Measurements from ENCODE around the gene SP110. TPM values are rescaled to one million over a fixed set of nuclear protein-coding genes. Genes with fewer than 3 reads are reported as not detected.
A peak's percentile ranks its signal among the peaks of the same experiment; 100 is the strongest.
"Not testable (repeated sequence)": the region's sequence is repeated elsewhere in the genome, so short reads cannot be mapped to it uniquely, and the experiment has no call there.

SP110 gene
- total RNA-seq, 1 experiment from 2014 or later = 11.9 TPM

- Mint-ChIP-seq H3K27me3 (ENCODE audit: insufficient read depth, unreplicated experiment) (no peaks in the 10 kb centered on the region), H3K4me3 (ENCODE audit: unreplicated experiment) (no peak within 1 kb of the TSS), H3K4me1 (ENCODE audit: insufficient read depth, unreplicated experiment) (peaks cover 5% of the 10 kb centered on the region), H3K36me3 (ENCODE audit: insufficient read depth, unreplicated experiment) (peaks cover under 1% of the 10 kb centered on the region), H3K27ac (ENCODE audit: low read depth, unreplicated experiment) (no peak within 1 kb of the TSS), H3K9me3 (ENCODE audit: unreplicated experiment) (peaks cover under 1% of the 10 kb centered on the region)
- TF ChIP-seq CTCF (IDR thresholded peaks at IDR 0.05; ENCODE audit: unreplicated experiment) = no peak
- POLR2A ChIA-PET = no interaction called here
- no peak for DNase-seq (ENCODE audit: unreplicated experiment)
- CTCF ChIA-PET = interaction anchor here (0.6 kb wide), 2 partner anchors 10 to 65 kb away, joined by 3 to 4 read pairs; no protein-coding TSS in a partner anchor
- intact Hi-C loops (cut with micrococcal nuclease) = no loop called here
- BruUV-seq (replicated peaks) = no TSS peak
Observed at GRCh38 chr2:230225486-230225885, 5.7 kb upstream of the SP110 start, which contains the start of gene SP140. Gene SP140 (plus strand): TSS chr2:230225736. CDS start chr2:230225845, 109 bp downstream.

GRCh38 chr2:230224458-230224857 is 4.7 kb upstream of the SP110 start:
- intact Hi-C loops (cut with micrococcal nuclease) = loop anchor here (5.0 kb wide), 1 partner anchor 103 kb away; the partner anchor contains the start of gene SP140L
- Mint-ChIP-seq H3K36me3 (ENCODE audit: insufficient read depth, unreplicated experiment) (peaks cover 6% of the 10 kb centered on the region), H3K27me3 (ENCODE audit: insufficient read depth, unreplicated experiment) (no peaks in the 10 kb centered on the region), H3K4me1 (ENCODE audit: insufficient read depth, unreplicated experiment) (peaks cover 7% of the 10 kb centered on the region), H3K27ac (ENCODE audit: low read depth, unreplicated experiment) (no peak overlapping the region), H3K4me3 (ENCODE audit: unreplicated experiment) (no peak overlapping the region), H3K9me3 (ENCODE audit: unreplicated experiment) (no peaks in the 10 kb centered on the region)
- no TSS peak for BruUV-seq (replicated peaks)
- no peak for DNase-seq (ENCODE audit: unreplicated experiment)
- ChIA-PET CTCF (no interaction called here), POLR2A (no interaction called here)
- TF ChIP-seq CTCF (IDR thresholded peaks at IDR 0.05; ENCODE audit: unreplicated experiment) = no peak

GRCh38 chr2:230222829-230223228 is 3.0 kb upstream of the SP110 start:
- BruUV-seq (replicated peaks); H3K27ac Mint-ChIP-seq (ENCODE audit: low read depth, unreplicated experiment); CTCF ChIA-PET; POLR2A ChIA-PET; H3K27me3 Mint-ChIP-seq (ENCODE audit: insufficient read depth, unreplicated experiment); H3K9me3 Mint-ChIP-seq (ENCODE audit: unreplicated experiment); H3K36me3 Mint-ChIP-seq (ENCODE audit: insufficient read depth, unreplicated experiment); H3K4me3 Mint-ChIP-seq (ENCODE audit: unreplicated experiment): not testable (repeated sequence)
- intact Hi-C loops (cut with micrococcal nuclease) = loop anchor here (5.0 kb wide), 1 partner anchor 104 kb away; the partner anchor contains the start of gene SP140L
- peak; percentile 61 for DNase-seq (ENCODE audit: unreplicated experiment)
- H3K4me1 Mint-ChIP-seq (ENCODE audit: insufficient read depth, unreplicated experiment) = peaks cover 14% of the 10 kb centered on the region

- CTCF ChIA-PET = interaction anchor here (1.5 kb wide), 1 partner anchor 9 kb away, joined by 5 read pairs; no protein-coding TSS in a partner anchor
- H3K27me3 Mint-ChIP-seq (ENCODE audit: insufficient read depth, unreplicated experiment) = no peaks in the 10 kb centered on the region
- BruUV-seq (replicated peaks) = no TSS peak
- no peak for DNase-seq (ENCODE audit: unreplicated experiment)
- H3K27ac Mint-ChIP-seq (ENCODE audit: low read depth, unreplicated experiment) = no peak overlapping the region
- H3K4me3 Mint-ChIP-seq (ENCODE audit: unreplicated experiment) = no peak overlapping the region
- intact Hi-C loops (cut with micrococcal nuclease) = loop anchor here (5.0 kb wide), 1 partner anchor 106 kb away; the partner anchor contains the start of gene SP140L
- peaks cover 6% of the 10 kb centered on the region for H3K36me3 Mint-ChIP-seq (ENCODE audit: insufficient read depth, unreplicated experiment)
- POLR2A ChIA-PET = interaction anchor here (0.8 to 1.9 kb wide), 2 partner anchors 10 to 493 kb away, joined by 3 to 5 read pairs; no protein-coding TSS in a partner anchor
- H3K9me3 Mint-ChIP-seq (ENCODE audit: unreplicated experiment) = no peaks in the 10 kb centered on the region
- TF ChIP-seq CTCF (IDR thresholded peaks at IDR 0.05; ENCODE audit: unreplicated experiment) = no peak
- peaks cover 14% of the 10 kb centered on the region for H3K4me1 Mint-ChIP-seq (ENCODE audit: insufficient read depth, unreplicated experiment)
Observed at GRCh38 chr2:230221493-230221892, 1.7 kb upstream of the SP110 start.

All from MCF 10A (cell line).